Suprapubic skin (tissue), 4 donors: Measurements from ENCODE around the gene PCID2. TPM values are rescaled to one million over a fixed set of nuclear protein-coding genes. Genes with fewer than 3 reads are reported as not detected.

Experiments used
- DNase-seq, 2 donors: peaks; one replicate each; pipeline ENCODE4 v3.0.0-alpha.2; 2019; ENCODE audit warnings: low spot score in 2 of 2
- H3K27ac ChIP-seq: fragments of 200-600 bp; sonication (generic); one replicate; pipeline ENCODE4 v1.5.1; 2019
- H3K27me3 ChIP-seq: fragments of 200-600 bp; sonication (generic); one replicate; pipeline ENCODE4 v1.5.1; 2019
- H3K36me3 ChIP-seq: fragments of 200-600 bp; sonication (generic); one replicate; pipeline ENCODE4 v1.5.1; 2019
- H3K4me1 ChIP-seq: fragments of 200-600 bp; sonication (generic); one replicate; pipeline ENCODE4 v1.5.1; 2019
- H3K4me3 ChIP-seq: fragments of 200-600 bp; sonication (generic); one replicate; pipeline ENCODE4 v1.5.1; 2019; ENCODE audit warnings: mild to moderate bottlenecking
- H3K9me3 ChIP-seq: fragments of 200-600 bp; sonication (generic); one replicate; pipeline ENCODE4 v1.5.1; 2019
- CTCF ChIP-seq, 2 donors: fragments of 200-600 bp in 1 of 2; fragments of 450-650 bp in 1 of 2; sonication (generic) in 1 of 2; IDR thresholded peaks; one replicate each; pipeline ENCODE4 v1.5.1; 2016 to 2019; ENCODE audit warnings: antibody characterized with exemption in 2 of 2, mild to moderate bottlenecking in 1 of 2, moderate library complexity in 1 of 2
- EP300 ChIP-seq: sonication (generic); formaldehyde crosslinking; IDR thresholded peaks from one replicate; pipeline ENCODE4 v1.6.1; 2017; ENCODE audit warnings: antibody characterized with exemption
- POLR2A ChIP-seq, 2 donors: fragments of 450-650 bp; IDR thresholded peaks; one replicate each; pipeline ENCODE4 v1.6.1; 2017; ENCODE audit warnings: antibody characterized with exemption in 2 of 2, mild to moderate bottlenecking in 2 of 2, moderate library complexity in 2 of 2
- POLR2AphosphoS5 ChIP-seq, 3 donors: sonication (generic); formaldehyde crosslinking; IDR thresholded peaks; one replicate each; pipeline ENCODE4 v1.6.1; 2017; ENCODE audit warnings: antibody characterized with exemption in 3 of 3
- WGBS: methylation state at CpG from one replicate; pipeline ENCODE4 v1.1.5; 2018; 5-methylcytosine and 5-hydroxymethylcytosine counted together
- total RNA-seq, 4 donors: library from RNA; depleted of rRNA; stranded (reverse); fragments of >200 nt; gene quantifications; one replicate each; pipeline ENCODE4 v1.1.0, GENCODE V29; 2016

The PCID2 gene
- total RNA-seq, 4 donors from 2014 or later = 33.2 to 99.5 (median 49.5) TPM

GRCh38 chr13:113152984-113153809 is 55.3 kb downstream of the PCID2 start:
- peaks cover 19% of the 10 kb centered on the region for H3K4me1 ChIP-seq
- H3K9me3 ChIP-seq = no peaks in the 10 kb centered on the region
- H3K27me3 ChIP-seq = no peaks in the 10 kb centered on the region
- no peaks in the 10 kb centered on the region for H3K36me3 ChIP-seq
- WGBS = 15% methylated on average over 22 of the region's 60 CpGs
- DNase-seq = peak in 1 of 2 donors; percentile 83
- H3K4me3 ChIP-seq = peak overlapping the region; percentile 47
- TF ChIP-seq POLR2AphosphoS5 (IDR thresholded peaks at IDR 0.05) = peak in 1 of 3 donors; percentile 6
- TF ChIP-seq POLR2A (IDR thresholded peaks at IDR 0.05) = no peak
- no peak for TF ChIP-seq CTCF (IDR thresholded peaks at IDR 0.05)
- TF ChIP-seq EP300 = no peak
- H3K27ac ChIP-seq = peak overlapping the region; percentile 53

- TF ChIP-seq POLR2A (IDR thresholded peaks at IDR 0.05) (no peak), POLR2AphosphoS5 (IDR thresholded peaks at IDR 0.05) (no peak), CTCF (IDR thresholded peaks at IDR 0.05) (no peak), EP300 (no peak)
- no peak overlapping the region for H3K27ac ChIP-seq
- H3K27me3 ChIP-seq = no peaks in the 10 kb centered on the region
- H3K4me3 ChIP-seq = peak overlapping the region; percentile 47
- DNase-seq = no peak
- H3K36me3 ChIP-seq = no peaks in the 10 kb centered on the region
- H3K4me1 ChIP-seq = peaks cover 19% of the 10 kb centered on the region
- WGBS = 40% methylated on average over 2 of the region's 2 CpGs
- no peaks in the 10 kb centered on the region for H3K9me3 ChIP-seq
These were observed 55.8 kb downstream of the PCID2 start for GRCh38 chr13:113152691-113152983.

- H3K27ac ChIP-seq = no peak overlapping the region
- DNase-seq = peak in 1 of 2 donors; percentile 74
These were observed 56.5 kb downstream of the PCID2 start for GRCh38 chr13:113151745-113152690.

GRCh38 chr13:113150550-113151365 is 57.7 kb downstream of the PCID2 start:
- no peak for DNase-seq
- peaks cover 19% of the 10 kb centered on the region for H3K4me1 ChIP-seq
- H3K9me3 ChIP-seq = no peaks in the 10 kb centered on the region
- no peak overlapping the region for H3K27ac ChIP-seq
- 90% methylated on average over 31 of the region's 31 CpGs for WGBS
- H3K27me3 ChIP-seq = no peaks in the 10 kb centered on the region
- no peak overlapping the region for H3K4me3 ChIP-seq
- no peak for TF ChIP-seq CTCF (IDR thresholded peaks at IDR 0.05)
- H3K36me3 ChIP-seq = no peaks in the 10 kb centered on the region

More at GRCh38 chr13:113151745-113152690, 56.5 kb downstream of the PCID2 start:
- peak overlapping the region; percentile 47 for H3K4me3 ChIP-seq
- H3K27me3 ChIP-seq = no peaks in the 10 kb centered on the region
- no peaks in the 10 kb centered on the region for H3K36me3 ChIP-seq
- peaks cover 19% of the 10 kb centered on the region for H3K4me1 ChIP-seq
- no peak for TF ChIP-seq POLR2A (IDR thresholded peaks at IDR 0.05)
- TF ChIP-seq POLR2AphosphoS5 (IDR thresholded peaks at IDR 0.05) = no peak
- TF ChIP-seq EP300 = no peak
- TF ChIP-seq CTCF (IDR thresholded peaks at IDR 0.05) = no peak
- H3K9me3 ChIP-seq = no peaks in the 10 kb centered on the region
- WGBS = 71% methylated on average over 23 of the region's 28 CpGs
